ENCODE measurements around the gene ZBTB22. TPM values are rescaled to one million over a fixed set of nuclear protein-coding genes. Genes with fewer than 3 reads are reported as not detected.
A peak's percentile ranks its signal among the peaks of the same experiment; 100 is the strongest.
"Not testable (repeated sequence)": the region's sequence is repeated elsewhere in the genome, so short reads cannot be mapped to it uniquely, and the experiment has no call there.

Gene ZBTB22
- total RNA-seq, 1 donor from 2014 or later: 10.9 TPM

GRCh38 chr6:33299237-33299944 is 18.2 kb downstream of the ZBTB22 start:
- DNase-seq: peak; percentile 91

GRCh38 chr6:33298773-33299236 is 18.7 kb downstream of the ZBTB22 start, which contains the start of gene RGL2:
Gene RGL2 (minus strand): TSS chr6:33298942. CDS start chr6:33298610, 332 bp downstream.
- DNase-seq: peak; percentile 73

DNA sequence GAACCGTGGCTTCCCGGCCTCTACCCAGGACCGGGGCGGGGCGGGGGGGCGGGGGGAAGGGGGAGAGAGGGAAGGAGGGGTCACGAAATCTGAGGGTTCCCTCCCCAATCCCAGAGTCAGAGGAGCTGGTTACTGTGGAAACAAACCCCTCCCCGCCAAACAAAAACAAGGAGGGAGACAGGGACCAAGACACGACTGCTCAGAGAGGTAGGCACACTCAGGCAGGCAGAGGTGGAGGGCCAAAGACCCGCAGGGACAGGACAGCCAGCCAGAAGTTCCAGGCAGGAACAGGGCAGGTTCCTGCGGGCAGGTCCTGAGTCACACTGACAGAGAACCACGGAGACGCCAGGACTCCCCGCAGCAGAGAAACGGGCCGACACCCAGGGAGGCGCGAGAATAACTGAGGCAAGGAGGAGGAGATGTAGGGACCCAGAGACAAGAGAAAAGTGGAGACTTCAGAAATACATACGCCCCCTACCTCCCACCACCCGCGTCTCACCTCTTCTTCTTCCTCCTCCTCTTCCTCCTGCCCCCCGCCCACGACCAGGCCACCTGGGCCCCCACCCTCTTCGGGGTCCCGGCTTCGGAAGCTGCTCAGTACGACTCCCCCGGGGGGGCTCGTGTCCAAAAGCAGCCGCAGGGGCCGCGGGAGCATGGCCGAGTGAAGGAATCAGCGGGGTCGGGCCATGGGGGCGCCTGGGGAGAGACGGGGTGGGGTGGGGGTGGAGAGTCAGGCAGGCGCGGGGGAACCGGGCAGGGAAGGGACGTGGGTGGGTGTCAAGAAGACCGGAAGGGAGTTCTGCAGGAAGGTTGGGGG is 19.4 kb downstream of the ZBTB22 start:
- DNase-seq: peak; percentile 86

- no peak for DNase-seq
Measured at GRCh38 chr6:33297406-33297955, 20.1 kb downstream of the ZBTB22 start.

GRCh38 chr6:33296797-33297405 is 20.6 kb downstream of the ZBTB22 start:
- no peak for DNase-seq

GRCh38 chr6:33295621-33296369 is 21.7 kb downstream of the ZBTB22 start:
- no peak for DNase-seq

- no peak for DNase-seq
Measured at GRCh38 chr6:33294086-33294823, 23.3 kb downstream of the ZBTB22 start.

DNA sequence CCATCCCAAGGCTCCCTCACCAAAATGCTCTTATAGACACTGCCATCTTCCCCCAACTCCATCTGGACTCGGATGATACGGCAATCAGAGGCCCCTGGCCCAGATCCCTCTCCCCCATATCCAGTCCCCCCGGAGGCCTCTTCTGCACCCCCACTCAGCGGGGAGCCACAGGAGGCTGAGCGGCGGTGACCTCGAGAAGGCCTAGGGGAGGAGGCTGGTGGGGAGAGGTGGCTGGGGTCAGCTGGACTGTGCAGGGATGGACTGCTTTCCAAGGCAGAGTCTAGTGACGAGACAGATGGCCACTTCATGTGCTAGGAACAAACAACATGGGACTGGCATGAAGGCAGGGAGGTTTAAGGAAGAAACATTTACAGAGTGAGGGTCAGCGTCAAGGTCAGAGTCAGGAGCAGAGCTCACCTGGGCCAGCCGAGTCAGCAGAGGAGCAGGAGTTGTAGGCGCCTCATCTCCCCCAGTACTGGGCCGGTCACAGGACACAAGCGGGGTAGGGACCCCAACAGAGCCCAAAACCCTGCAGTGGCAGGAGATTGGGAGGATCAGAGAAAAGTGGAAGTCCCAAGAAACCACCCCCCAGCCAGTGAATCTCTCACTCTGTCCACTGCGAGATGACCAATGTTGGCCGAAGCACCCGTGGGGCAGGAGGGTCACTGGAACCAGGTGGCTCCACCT is 24.4 kb downstream of the ZBTB22 start:
- no peak for DNase-seq

- DNase-seq: no peak
Measured at GRCh38 chr6:33290459-33290858, 27.1 kb downstream of the ZBTB22 start.

- no peak for DNase-seq
Measured at GRCh38 chr6:33289784-33290315, 27.7 kb downstream of the ZBTB22 start.

- peak; percentile 98 for DNase-seq
Measured at GRCh38 chr6:33288921-33289783, 28.4 kb downstream of the ZBTB22 start, which contains the start of the genes PFDN6 and WDR46. Gene PFDN6 (plus strand): TSS chr6:33289601. CDS start chr6:33289857, 256 bp downstream. Gene WDR46 (minus strand): TSS chr6:33289239. CDS start chr6:33289170, 69 bp downstream.

GRCh38 chr6:33288141-33288920 is 29.2 kb downstream of the ZBTB22 start:
- no peak for DNase-seq

DNA sequence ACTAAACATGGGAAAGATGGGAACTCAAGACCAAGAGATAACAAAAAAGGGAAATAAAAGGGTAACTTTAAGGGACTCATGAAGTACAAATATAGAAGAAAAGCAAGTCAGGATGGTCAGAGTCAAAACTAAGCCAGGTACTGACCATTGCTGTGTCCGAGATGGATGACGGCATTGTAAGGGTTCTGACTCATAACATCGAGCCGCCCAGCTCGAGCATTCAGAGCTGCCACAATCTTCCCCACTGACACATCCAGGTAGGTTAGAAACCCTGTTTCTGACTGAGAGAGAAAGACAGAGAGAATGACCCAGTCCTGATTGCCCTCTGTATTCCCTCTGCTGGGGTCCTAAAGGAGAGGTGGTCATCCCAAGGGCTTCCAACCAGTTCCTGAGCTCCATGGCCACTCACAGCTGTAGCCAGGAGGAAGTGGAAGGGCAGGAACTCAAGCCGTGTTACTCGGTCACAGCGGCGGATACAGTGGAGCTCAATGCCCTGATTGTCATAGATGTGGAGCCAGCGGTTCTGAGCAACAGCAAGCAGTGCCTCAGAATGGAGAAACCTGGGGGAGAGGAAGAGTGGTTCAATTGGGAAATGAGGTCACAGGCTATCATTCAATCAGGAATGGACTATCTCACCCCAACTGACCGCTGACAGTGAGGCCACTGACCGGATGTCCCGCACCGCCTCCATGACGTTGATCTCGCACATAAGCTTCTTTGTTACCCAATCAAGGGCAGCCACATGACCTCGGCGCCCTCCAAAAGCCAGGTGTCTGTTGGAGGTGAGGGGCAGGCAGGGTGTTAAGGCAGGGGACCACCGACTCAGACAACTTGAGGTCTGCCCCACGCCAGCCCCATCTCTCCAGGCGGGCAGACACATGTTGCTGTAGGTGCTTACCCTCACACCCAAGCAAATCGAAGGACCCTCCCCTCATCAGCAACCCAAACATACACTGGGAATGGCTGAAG is 30.3 kb downstream of the ZBTB22 start:
- DNase-seq: no peak

DNA sequence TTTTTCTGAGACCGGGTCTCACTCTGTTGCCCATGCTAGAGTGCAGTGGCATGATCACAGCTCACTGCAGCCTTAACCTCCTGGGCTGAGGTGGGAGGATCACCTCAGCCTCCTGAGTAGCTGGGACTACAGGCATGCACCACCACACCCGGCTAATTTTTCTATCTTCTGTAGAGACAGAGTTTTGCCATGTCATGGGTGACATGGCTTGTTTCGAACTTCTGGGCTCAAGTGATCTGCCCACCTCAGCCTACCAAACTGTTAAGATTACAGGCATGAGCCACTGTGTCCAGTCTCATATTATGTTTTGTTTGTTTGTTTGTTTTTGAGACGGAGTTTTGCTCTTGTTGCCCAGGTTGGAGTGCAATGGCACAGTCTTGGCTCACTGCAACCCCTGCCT is 32.3 kb downstream of the ZBTB22 start:
- not testable (repeated sequence) for DNase-seq

- no peak for DNase-seq
Measured at GRCh38 chr6:33280539-33280938, 37.0 kb downstream of the ZBTB22 start.

DNA sequence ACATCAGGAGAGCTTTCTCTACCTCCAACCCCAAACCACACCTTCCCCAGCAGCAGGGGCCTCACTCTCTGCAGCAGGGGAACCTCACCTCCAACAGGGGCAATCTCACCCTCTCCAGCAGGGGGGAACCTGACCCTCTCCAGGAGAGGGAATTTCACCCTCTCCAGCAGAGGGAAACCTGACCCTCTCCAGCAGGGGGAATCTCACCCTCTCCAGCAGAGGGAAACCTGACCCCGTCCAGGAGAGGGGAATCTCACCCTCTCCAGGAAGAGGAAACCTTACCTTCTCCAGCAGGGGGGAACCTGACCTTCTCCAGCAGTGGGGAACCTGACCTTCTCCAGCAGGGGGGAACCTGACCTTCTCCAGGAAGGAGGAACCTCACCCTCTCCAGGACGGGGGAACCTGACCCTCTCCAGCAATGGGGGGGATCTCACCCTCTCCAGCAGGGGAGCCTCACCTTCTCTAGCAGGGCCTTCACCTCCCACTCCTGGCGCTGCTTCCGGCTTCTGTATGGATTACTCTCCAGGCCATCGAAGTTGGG is 37.5 kb downstream of the ZBTB22 start:
- no peak for DNase-seq

Data from skin of body (tissue), 2 donors.